Keratinocyte (primary cell): ENCODE measurements around the gene PEX11A. TPM values are rescaled to one million over a fixed set of nuclear protein-coding genes. Genes with fewer than 3 reads are reported as not detected.

Experiments used
- DNase-seq: peaks from one replicate; pipeline ENCODE4 v3.0.0-alpha.2; 2011; ENCODE audit warnings: low read depth, missing footprints, low spot score
- FAIRE-seq: peaks from 2 replicates; lab custom pipeline; 2011; peaks lifted over from hg19 to GRCh38; lab: Jason Lieb, UNC
- H2AFZ ChIP-seq: 2 replicates; pipeline ENCODE4 v1.6.0; 2012; ENCODE audit warnings: low read length, control low read depth, inconsistent platforms; ENCODE audit not compliant: control insufficient read depth
- H3K27ac ChIP-seq: 2 replicates; pipeline ENCODE4 v1.5.1; 2011; ENCODE audit warnings: low read length; ENCODE audit not compliant: control insufficient read depth, insufficient read depth
- H3K27me3 ChIP-seq: 3 replicates; pipeline ENCODE4 v1.6.0; 2011; ENCODE audit warnings: low read length; ENCODE audit not compliant: control insufficient read depth, insufficient read depth; ENCODE audit errors: extremely low read depth
- H3K36me3 ChIP-seq, 2 experiments: 2 replicates in 1 of 2; 3 replicates in 1 of 2; pipeline ENCODE4 v1.5.1; 2011; ENCODE audit warnings: low read length in 2 of 2, mild to moderate bottlenecking in 1 of 2; ENCODE audit not compliant: control insufficient read depth in 2 of 2, insufficient read depth in 2 of 2; ENCODE audit errors: extremely low read depth in 1 of 2
- H3K4me1 ChIP-seq: 3 replicates; pipeline ENCODE4 v1.5.1; 2011; ENCODE audit warnings: low read length; ENCODE audit not compliant: control insufficient read depth, insufficient read depth; ENCODE audit errors: extremely low read depth
- H3K4me2 ChIP-seq: 3 replicates; pipeline ENCODE4 v1.6.0; 2011; ENCODE audit warnings: low read depth, low read length; ENCODE audit not compliant: control insufficient read depth, insufficient read depth; ENCODE audit errors: extremely low read depth
- H3K4me3 ChIP-seq, 3 experiments: fragments of 200-600 bp in 1 of 3; sonication (generic) in 1 of 3; 2 replicates in 2 of 3; 3 replicates in 1 of 3; pipeline ENCODE4 v1.5.1; 2011 to 2016; ENCODE audit warnings: low read length in 3 of 3, mild to moderate bottlenecking in 3 of 3, control low read depth in 2 of 3, inconsistent platforms in 1 of 3, low read depth in 1 of 3, mixed read lengths in 1 of 3, mixed run types in 1 of 3, moderate library complexity in 1 of 3; ENCODE audit not compliant: control insufficient read depth in 2 of 3, insufficient read depth in 2 of 3; ENCODE audit errors: extremely low read depth in 1 of 3
- H3K79me2 ChIP-seq: 2 replicates; pipeline ENCODE4 v1.6.0; 2012; ENCODE audit warnings: low read length; ENCODE audit not compliant: control insufficient read depth, insufficient read depth
- H3K9ac ChIP-seq: 3 replicates; pipeline ENCODE4 v1.6.0; 2011; ENCODE audit warnings: low read length; ENCODE audit not compliant: control insufficient read depth, insufficient read depth; ENCODE audit errors: extremely low read depth
- H3K9me1 ChIP-seq: 3 replicates; pipeline ENCODE4 v1.6.0; 2011; ENCODE audit warnings: low read length; ENCODE audit not compliant: control insufficient read depth, insufficient read depth; ENCODE audit errors: extremely low read depth
- H3K9me3 ChIP-seq: 2 replicates; pipeline ENCODE4 v1.5.1; 2012; ENCODE audit warnings: low read depth, low read length; ENCODE audit not compliant: control insufficient read depth
- H4K20me1 ChIP-seq: 3 replicates; pipeline ENCODE4 v1.6.0; 2011; ENCODE audit warnings: low read length; ENCODE audit not compliant: control insufficient read depth, insufficient read depth; ENCODE audit errors: extremely low read depth
- EZH2 ChIP-seq: IDR thresholded peaks from one replicate; pipeline ENCODE4 v1.6.1; 2012; ENCODE audit warnings: inconsistent platforms, mild to moderate bottlenecking, low read length, moderate library complexity
- dilution Hi-C: fragments of 300-500 bp; cut with MboI; formaldehyde crosslinking; loops from one replicate; pipeline ENCODE4 v1.7.0; 2020; ENCODE audit warnings: low sequenced_read_pairs; ENCODE audit not compliant: extremely low pct_ligation_motif_present
- polyA plus RNA-seq, 5 experiments: library from polyadenylated mRNA; depleted of rRNA in 3 of 5; stranded (reverse) in 3 of 5; stranded (forward) in 1 of 5; unstranded in 1 of 5; fragments of >200 nt; gene quantifications; 1 replicate in 1 of 5; 2 replicates in 3 of 5; 3 replicates in 1 of 5; pipeline versions ENCODE4 v1.2.1 to v1.2.3, GENCODE V29; 2011 to 2012; ENCODE audit warnings: missing spikeins in 2 of 5, low read depth in 1 of 5, low replicate concordance in 1 of 5
- TF ChIP-seq, protein P1 (sequence below), 3 experiments: IDR thresholded peaks in 1 of 3; conservative IDR thresholded peaks in 1 of 3; optimal IDR thresholded peaks in 1 of 3; 2 replicates in 2 of 3; 3 replicates in 1 of 3; pipeline versions ENCODE3 to v1.5.1; 2011; ENCODE audit warnings: low read length in 3 of 3, mild to moderate bottlenecking in 3 of 3, moderate library complexity in 2 of 3, control low read depth in 1 of 3, inconsistent platforms in 1 of 3; ENCODE audit not compliant: insufficient read depth in 2 of 3; ENCODE audit errors: extremely low read depth in 1 of 3

The PEX11A gene
- polyA plus RNA-seq, 1 donor (not counting 4 experiments of a cell fraction or from before 2014, with no cell fraction given) = 6.0 TPM

DNA sequence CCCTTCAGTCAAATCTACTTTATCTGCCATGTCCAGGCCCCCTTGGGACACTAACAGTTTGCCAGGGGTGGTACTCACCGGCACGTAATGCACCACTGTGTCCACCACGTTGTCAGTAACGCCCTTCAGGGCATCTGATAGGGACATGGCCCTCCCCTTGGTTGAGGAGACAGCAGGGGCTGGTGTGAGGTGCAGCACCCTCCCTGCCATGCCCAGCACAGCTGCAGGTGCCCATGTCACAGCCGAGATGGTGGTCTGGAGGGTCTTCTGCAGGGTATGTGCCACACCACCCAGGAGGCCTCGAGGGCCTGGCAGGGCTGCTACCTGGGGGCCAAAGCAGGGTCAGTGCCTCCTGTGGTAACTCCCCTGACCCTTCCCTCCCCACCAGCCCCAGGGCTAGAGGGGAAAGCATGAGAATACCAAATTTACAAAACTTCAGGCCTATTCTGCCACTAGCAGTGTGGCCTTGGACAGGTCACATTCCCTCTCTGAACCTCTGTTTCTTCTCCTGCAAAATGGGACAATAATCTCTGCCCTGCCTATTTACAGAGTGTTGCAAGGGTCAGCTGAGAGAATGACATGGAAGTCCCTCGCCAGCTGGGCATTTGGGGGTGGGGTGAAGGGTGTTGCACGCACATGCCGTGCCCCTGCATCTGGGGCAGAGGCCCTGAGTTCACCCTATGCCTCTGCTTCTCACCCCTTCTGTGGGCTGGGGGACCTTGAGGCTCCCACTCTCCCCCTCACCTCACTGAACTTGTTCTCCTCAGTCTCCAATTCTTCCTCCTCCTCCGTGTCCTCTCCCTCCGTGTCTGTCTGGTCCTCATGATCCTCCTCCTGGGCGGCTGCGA is 23.5 kb downstream of the PEX11A start:
- Histone ChIP-seq H3K27ac (no peak overlapping the region), H4K20me1 (no peaks in the 10 kb centered on the region), H3K4me2 (no peak overlapping the region), H3K9me3 (no peaks in the 10 kb centered on the region), H3K9me1 (no peaks in the 10 kb centered on the region), H2AFZ (no peak overlapping the region), H3K4me3 (no peak overlapping the region), H3K9ac (no peak overlapping the region), H3K79me2 (no peaks in the 10 kb centered on the region), H3K27me3 (no peaks in the 10 kb centered on the region), H3K4me1 (peaks cover 10% of the 10 kb centered on the region), H3K36me3 (no peaks in the 10 kb centered on the region)
- no peak for TF ChIP-seq EZH2
- FAIRE-seq (no peak), DNase-seq (no peak)
- dilution Hi-C loops = no loop called here

DNA sequence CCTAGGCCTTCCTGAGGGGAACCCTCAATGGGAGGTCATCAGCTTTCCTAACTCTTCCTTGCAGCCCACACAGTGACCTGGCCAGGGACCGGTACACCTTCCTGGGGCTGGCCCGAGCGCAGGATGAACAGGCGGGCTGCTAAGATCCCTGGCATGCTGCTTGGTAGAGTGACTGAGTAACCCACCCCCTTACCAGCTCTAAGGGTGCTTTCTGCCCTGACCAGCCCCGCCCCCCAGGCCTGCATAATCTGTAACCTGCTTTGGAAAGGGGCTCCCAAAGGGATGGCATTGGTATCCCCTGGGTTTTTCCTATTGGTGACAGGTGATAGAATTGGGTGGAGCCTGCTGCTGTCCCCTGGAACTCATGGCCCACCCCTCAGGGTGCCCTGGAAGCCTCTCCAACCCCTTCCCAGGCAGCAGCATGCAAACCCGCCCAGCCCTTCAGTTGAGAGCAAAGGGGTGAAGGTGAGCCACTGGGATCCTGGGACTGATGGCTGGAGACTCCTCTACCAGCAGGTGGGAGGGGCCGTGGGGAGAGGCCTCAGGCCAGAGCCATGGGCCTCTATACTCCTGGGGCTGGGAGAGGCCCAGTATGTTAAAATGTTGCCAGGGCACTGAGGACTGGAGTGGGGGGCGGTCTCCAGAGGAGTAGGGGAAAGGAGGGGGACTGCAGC is 24.2 kb downstream of the PEX11A start:
- dilution Hi-C loops = no loop called here
- DNase-seq (no peak), FAIRE-seq (no peak)
- no peak overlapping the region for H3K4me3 ChIP-seq
- H3K27ac ChIP-seq = no peak overlapping the region
- H3K4me1 ChIP-seq = peaks cover 10% of the 10 kb centered on the region
- no peak overlapping the region for H2AFZ ChIP-seq
- H3K9me3 ChIP-seq = no peaks in the 10 kb centered on the region
- H3K27me3 ChIP-seq = no peaks in the 10 kb centered on the region
- H3K79me2 ChIP-seq = no peaks in the 10 kb centered on the region
- no peak overlapping the region for H3K4me2 ChIP-seq
- H3K36me3 ChIP-seq = no peaks in the 10 kb centered on the region
- H3K9me1 ChIP-seq = no peaks in the 10 kb centered on the region
- no peak overlapping the region for H3K9ac ChIP-seq
- H4K20me1 ChIP-seq = no peaks in the 10 kb centered on the region
- TF ChIP-seq EZH2 = no peak
- TF ChIP-seq, protein P1, sequence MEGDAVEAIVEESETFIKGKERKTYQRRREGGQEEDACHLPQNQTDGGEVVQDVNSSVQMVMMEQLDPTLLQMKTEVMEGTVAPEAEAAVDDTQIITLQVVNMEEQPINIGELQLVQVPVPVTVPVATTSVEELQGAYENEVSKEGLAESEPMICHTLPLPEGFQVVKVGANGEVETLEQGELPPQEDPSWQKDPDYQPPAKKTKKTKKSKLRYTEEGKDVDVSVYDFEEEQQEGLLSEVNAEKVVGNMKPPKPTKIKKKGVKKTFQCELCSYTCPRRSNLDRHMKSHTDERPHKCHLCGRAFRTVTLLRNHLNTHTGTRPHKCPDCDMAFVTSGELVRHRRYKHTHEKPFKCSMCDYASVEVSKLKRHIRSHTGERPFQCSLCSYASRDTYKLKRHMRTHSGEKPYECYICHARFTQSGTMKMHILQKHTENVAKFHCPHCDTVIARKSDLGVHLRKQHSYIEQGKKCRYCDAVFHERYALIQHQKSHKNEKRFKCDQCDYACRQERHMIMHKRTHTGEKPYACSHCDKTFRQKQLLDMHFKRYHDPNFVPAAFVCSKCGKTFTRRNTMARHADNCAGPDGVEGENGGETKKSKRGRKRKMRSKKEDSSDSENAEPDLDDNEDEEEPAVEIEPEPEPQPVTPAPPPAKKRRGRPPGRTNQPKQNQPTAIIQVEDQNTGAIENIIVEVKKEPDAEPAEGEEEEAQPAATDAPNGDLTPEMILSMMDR (optimal IDR thresholded peaks at IDR 0.05 in 1 of 3, IDR thresholded peaks at IDR 0.05 in 1 of 3, conservative IDR thresholded peaks at IDR 0.05 in 1 of 3; ENCODE audit: extremely low read depth in 1 of 3, insufficient read depth in 2 of 3, low read length in 3 of 3) = no peak
